ENCODE measurements around the gene IRF5.

DNA sequence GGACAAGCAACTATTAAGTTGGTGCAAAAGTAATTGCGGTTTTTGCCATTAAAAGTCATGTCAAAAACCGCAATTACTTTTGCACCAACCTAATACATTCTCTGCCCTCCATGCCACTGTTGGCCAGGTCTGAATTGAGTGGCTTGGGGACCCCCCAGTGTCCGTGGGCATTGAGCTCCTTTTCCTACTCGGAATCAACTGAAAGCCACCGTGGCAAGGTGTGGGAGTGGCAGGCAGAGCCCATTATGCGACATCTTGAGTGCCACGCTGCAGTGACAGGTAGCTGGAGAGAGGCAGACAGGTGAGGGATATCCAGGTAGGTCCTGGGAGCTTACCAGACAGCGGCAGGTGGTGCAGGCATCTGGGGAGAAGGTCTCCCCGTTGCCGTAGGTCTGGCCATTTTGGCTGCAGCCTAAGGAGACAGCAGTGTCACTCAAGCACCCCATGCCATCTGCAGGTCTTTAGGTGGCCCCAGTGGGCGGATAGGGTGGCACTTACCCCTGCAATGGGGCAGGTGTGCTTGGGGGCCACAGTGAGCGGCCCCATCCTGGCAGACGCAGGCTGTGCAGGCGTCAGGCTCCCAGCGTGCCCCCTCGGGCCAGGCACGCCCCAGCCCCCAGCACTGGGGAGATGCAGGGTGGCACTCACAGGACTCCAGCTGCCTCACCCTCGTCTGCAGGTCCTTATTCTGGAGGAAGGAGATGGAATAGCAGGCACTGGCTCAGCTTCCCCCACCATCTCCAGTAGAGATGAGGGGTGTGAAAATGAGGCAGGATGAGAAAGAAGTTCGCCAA, 30.8 kb upstream of the IRF5 start:
- TF ChIP-seq, protein P1, sequence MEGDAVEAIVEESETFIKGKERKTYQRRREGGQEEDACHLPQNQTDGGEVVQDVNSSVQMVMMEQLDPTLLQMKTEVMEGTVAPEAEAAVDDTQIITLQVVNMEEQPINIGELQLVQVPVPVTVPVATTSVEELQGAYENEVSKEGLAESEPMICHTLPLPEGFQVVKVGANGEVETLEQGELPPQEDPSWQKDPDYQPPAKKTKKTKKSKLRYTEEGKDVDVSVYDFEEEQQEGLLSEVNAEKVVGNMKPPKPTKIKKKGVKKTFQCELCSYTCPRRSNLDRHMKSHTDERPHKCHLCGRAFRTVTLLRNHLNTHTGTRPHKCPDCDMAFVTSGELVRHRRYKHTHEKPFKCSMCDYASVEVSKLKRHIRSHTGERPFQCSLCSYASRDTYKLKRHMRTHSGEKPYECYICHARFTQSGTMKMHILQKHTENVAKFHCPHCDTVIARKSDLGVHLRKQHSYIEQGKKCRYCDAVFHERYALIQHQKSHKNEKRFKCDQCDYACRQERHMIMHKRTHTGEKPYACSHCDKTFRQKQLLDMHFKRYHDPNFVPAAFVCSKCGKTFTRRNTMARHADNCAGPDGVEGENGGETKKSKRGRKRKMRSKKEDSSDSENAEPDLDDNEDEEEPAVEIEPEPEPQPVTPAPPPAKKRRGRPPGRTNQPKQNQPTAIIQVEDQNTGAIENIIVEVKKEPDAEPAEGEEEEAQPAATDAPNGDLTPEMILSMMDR (IDR thresholded peaks at IDR 0.05), result no peak
- TF ChIP-seq SP1 (CRISPR knock-in tag; conservative IDR thresholded peaks at IDR 0.05), result no peak
- no peak for TF ChIP-seq ZNF671 (CRISPR knock-in tag; IDR thresholded peaks at IDR 0.05)
- TF ChIP-seq ETV6 (CRISPR knock-in tag; IDR thresholded peaks at IDR 0.05), result no peak
- no peak for TF ChIP-seq JUN (CRISPR knock-in tag; IDR thresholded peaks at IDR 0.05)
- TF ChIP-seq CREB1 (CRISPR knock-in tag; IDR thresholded peaks at IDR 0.05), result no peak
- TF ChIP-seq NFE2L1 (CRISPR knock-in tag; IDR thresholded peaks at IDR 0.05), result no peak
- TF ChIP-seq, protein P2, sequence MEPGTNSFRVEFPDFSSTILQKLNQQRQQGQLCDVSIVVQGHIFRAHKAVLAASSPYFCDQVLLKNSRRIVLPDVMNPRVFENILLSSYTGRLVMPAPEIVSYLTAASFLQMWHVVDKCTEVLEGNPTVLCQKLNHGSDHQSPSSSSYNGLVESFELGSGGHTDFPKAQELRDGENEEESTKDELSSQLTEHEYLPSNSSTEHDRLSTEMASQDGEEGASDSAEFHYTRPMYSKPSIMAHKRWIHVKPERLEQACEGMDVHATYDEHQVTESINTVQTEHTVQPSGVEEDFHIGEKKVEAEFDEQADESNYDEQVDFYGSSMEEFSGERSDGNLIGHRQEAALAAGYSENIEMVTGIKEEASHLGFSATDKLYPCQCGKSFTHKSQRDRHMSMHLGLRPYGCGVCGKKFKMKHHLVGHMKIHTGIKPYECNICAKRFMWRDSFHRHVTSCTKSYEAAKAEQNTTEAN (CRISPR knock-in tag; IDR thresholded peaks at IDR 0.05), result no peak
- TF ChIP-seq ZNF232 (CRISPR knock-in tag; IDR thresholded peaks at IDR 0.05), result no peak
- TF ChIP-seq TEAD4 (CRISPR knock-in tag; IDR thresholded peaks at IDR 0.05), result no peak
- no peak for TF ChIP-seq ZNF219 (CRISPR knock-in tag; IDR thresholded peaks at IDR 0.05; ENCODE audit: borderline replicate concordance)
- TF ChIP-seq, protein P3, sequence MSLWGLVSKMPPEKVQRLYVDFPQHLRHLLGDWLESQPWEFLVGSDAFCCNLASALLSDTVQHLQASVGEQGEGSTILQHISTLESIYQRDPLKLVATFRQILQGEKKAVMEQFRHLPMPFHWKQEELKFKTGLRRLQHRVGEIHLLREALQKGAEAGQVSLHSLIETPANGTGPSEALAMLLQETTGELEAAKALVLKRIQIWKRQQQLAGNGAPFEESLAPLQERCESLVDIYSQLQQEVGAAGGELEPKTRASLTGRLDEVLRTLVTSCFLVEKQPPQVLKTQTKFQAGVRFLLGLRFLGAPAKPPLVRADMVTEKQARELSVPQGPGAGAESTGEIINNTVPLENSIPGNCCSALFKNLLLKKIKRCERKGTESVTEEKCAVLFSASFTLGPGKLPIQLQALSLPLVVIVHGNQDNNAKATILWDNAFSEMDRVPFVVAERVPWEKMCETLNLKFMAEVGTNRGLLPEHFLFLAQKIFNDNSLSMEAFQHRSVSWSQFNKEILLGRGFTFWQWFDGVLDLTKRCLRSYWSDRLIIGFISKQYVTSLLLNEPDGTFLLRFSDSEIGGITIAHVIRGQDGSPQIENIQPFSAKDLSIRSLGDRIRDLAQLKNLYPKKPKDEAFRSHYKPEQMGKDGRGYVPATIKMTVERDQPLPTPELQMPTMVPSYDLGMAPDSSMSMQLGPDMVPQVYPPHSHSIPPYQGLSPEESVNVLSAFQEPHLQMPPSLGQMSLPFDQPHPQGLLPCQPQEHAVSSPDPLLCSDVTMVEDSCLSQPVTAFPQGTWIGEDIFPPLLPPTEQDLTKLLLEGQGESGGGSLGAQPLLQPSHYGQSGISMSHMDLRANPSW (CRISPR knock-in tag; conservative IDR thresholded peaks at IDR 0.05; ENCODE audit: low read depth), result no peak
- TF ChIP-seq NR3C1 (CRISPR knock-in tag; conservative IDR thresholded peaks at IDR 0.05; ENCODE audit: low read depth), result no peak
